Progenitor cell of endocrine pancreas (in vitro differentiated cells): ENCODE data around the gene CDH12. TPM values are rescaled to one million over a fixed set of nuclear protein-coding genes. Genes with fewer than 3 reads are reported as not detected.

Experiments
- DNase-seq: peaks from one replicate; pipeline ENCODE4 v3.0.0; 2021; ENCODE audit warnings: low spot score; ENCODE audit not compliant: unreplicated experiment
- H3K27ac Mint-ChIP-seq: 2 replicates; pipeline ENCODE4 v1.8.0; 2021; ENCODE audit warnings: mild to moderate bottlenecking, moderate library complexity, mixed read lengths
- H3K27me3 Mint-ChIP-seq: 2 replicates; pipeline ENCODE4 v1.8.0; 2021; ENCODE audit warnings: mixed read lengths
- H3K36me3 Mint-ChIP-seq: 2 replicates; pipeline ENCODE4 v1.8.0; 2022; ENCODE audit warnings: mixed read lengths; ENCODE audit not compliant: insufficient read depth
- H3K4me1 Mint-ChIP-seq: 2 replicates; pipeline ENCODE4 v1.8.0; 2021; ENCODE audit warnings: low read depth, mixed read lengths
- H3K4me3 Mint-ChIP-seq: 2 replicates; pipeline ENCODE4 v1.8.0; 2021; ENCODE audit warnings: low read depth, mild to moderate bottlenecking, moderate library complexity, mixed read lengths
- H3K9me3 Mint-ChIP-seq: 2 replicates; pipeline ENCODE4 v1.8.0; 2021; ENCODE audit warnings: low read depth, mixed read lengths
- CTCF ChIP-seq: fragments of 200-600 bp; sonication (generic); IDR thresholded peaks from one replicate; pipeline ENCODE4 v1.5.0; 2021; ENCODE audit warnings: antibody characterized with exemption, mild to moderate bottlenecking; ENCODE audit not compliant: unreplicated experiment
- total RNA-seq: library from RNA; stranded (reverse); gene quantifications from 2 replicates; pipeline ENCODE4 v1.2.1, GENCODE V29; 2021

CDH12 gene
- total RNA-seq, 1 donor from 2014 or later, result 2.8 TPM

- TF ChIP-seq CTCF, result no peak
- DNase-seq, result no peak
- H3K27me3 Mint-ChIP-seq, result no peaks in the 10 kb centered on the region
- H3K27ac Mint-ChIP-seq, result no peak overlapping the region
- H3K4me1 Mint-ChIP-seq, result no peaks in the 10 kb centered on the region
- no peaks in the 10 kb centered on the region for H3K9me3 Mint-ChIP-seq
- no peak overlapping the region for H3K4me3 Mint-ChIP-seq
- no peaks in the 10 kb centered on the region for H3K36me3 Mint-ChIP-seq
These were observed 190.8 kb downstream of the CDH12 start for GRCh38 chr5:22662391-22662790.

- Mint-ChIP-seq H3K9me3 (no peaks in the 10 kb centered on the region), H3K4me3 (no peak overlapping the region), H3K27ac (no peak overlapping the region), H3K27me3 (no peaks in the 10 kb centered on the region), H3K36me3 (no peaks in the 10 kb centered on the region), H3K4me1 (no peaks in the 10 kb centered on the region)
- no peak for DNase-seq
- no peak for TF ChIP-seq CTCF
These were observed 201.8 kb downstream of the CDH12 start for GRCh38 chr5:22651355-22651754.

- H3K9me3 Mint-ChIP-seq, result no peaks in the 10 kb centered on the region
- no peak overlapping the region for H3K27ac Mint-ChIP-seq
- no peak for DNase-seq
- H3K4me1 Mint-ChIP-seq, result no peaks in the 10 kb centered on the region
- no peak overlapping the region for H3K4me3 Mint-ChIP-seq
- H3K36me3 Mint-ChIP-seq, result no peaks in the 10 kb centered on the region
- TF ChIP-seq CTCF, result no peak
- H3K27me3 Mint-ChIP-seq, result no peaks in the 10 kb centered on the region
These were observed 202.6 kb downstream of the CDH12 start for GRCh38 chr5:22650511-22650910.

- Mint-ChIP-seq H3K27me3 (no peaks in the 10 kb centered on the region), H3K4me3 (no peak overlapping the region), H3K9me3 (no peaks in the 10 kb centered on the region), H3K4me1 (no peaks in the 10 kb centered on the region), H3K27ac (no peak overlapping the region), H3K36me3 (no peaks in the 10 kb centered on the region)
- no peak for DNase-seq
- no peak for TF ChIP-seq CTCF
These were observed 204.1 kb downstream of the CDH12 start for GRCh38 chr5:22649074-22649473.

GRCh38 chr5:22644859-22645258 is 208.3 kb downstream of the CDH12 start:
- no peak overlapping the region for H3K27ac Mint-ChIP-seq
- no peak for TF ChIP-seq CTCF
- H3K36me3 Mint-ChIP-seq, result no peaks in the 10 kb centered on the region
- no peaks in the 10 kb centered on the region for H3K27me3 Mint-ChIP-seq
- no peaks in the 10 kb centered on the region for H3K9me3 Mint-ChIP-seq
- no peaks in the 10 kb centered on the region for H3K4me1 Mint-ChIP-seq
- no peak overlapping the region for H3K4me3 Mint-ChIP-seq
- no peak for DNase-seq
